22Rv1 (cell line): ENCODE results near the gene AGBL1.
"Not testable (repeated sequence)": the region's sequence is repeated elsewhere in the genome, so short reads cannot be mapped to it uniquely, and the experiment has no call there.

Experiments
- H3K27ac ChIP-seq: fragments of 450-650 bp; 2 replicates; pipeline ENCODE4 v1.5.1; 2017
- CTCF ChIP-seq: fragments of 450-650 bp; IDR thresholded peaks from 2 replicates; pipeline ENCODE4 v1.5.1; 2017; ENCODE audit warnings: mild to moderate bottlenecking
- ZFX ChIP-seq: fragments of 450-650 bp; IDR thresholded peaks from 2 replicates; pipeline ENCODE4 v1.6.1; 2017; ENCODE audit warnings: antibody characterized with exemption, borderline replicate concordance

Gene AGBL1

DNA sequence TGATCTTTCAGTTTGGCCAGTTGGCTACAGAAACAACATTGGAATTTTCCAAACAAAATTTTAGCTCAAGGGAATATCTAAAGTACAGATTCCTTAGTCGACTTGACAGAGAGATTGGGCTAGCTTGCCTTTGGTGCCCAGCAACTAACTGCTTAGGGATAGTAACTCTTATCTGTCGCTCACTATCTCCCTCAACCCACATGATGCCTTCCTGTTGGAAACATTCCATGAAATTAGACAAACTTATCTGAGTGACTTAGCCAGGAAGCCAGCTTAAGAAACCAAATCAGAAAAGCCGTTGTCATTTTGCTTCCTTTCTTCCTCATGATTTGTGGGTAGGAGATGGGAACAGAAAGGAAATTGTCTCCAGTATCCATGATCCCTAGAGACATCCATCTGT, 791.2 kb downstream of the AGBL1 start:
- H3K27ac ChIP-seq: no peak overlapping the region
- TF ChIP-seq ZFX: no peak
- TF ChIP-seq CTCF: no peak

DNA sequence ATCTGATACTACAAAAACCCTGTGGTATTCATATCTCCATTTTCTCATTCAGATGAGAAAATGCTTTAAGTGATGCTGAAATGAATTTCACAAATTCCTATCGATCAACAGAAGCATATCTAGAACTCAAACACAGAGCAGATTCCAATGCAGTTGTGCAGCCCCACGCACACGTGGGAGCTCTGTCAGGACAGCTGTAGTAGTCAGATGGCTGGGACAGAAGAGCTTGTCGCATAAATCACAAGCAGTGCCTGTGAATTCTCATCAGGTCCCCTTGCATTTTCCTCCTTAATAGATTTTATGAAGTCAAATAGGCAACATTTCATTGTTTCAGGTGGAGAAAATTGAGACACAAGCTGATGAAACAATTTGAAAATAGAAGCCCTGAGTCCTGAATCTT, 792.3 kb downstream of the AGBL1 start:
- no peak overlapping the region for H3K27ac ChIP-seq
- no peak for TF ChIP-seq CTCF
- TF ChIP-seq ZFX: no peak

DNA sequence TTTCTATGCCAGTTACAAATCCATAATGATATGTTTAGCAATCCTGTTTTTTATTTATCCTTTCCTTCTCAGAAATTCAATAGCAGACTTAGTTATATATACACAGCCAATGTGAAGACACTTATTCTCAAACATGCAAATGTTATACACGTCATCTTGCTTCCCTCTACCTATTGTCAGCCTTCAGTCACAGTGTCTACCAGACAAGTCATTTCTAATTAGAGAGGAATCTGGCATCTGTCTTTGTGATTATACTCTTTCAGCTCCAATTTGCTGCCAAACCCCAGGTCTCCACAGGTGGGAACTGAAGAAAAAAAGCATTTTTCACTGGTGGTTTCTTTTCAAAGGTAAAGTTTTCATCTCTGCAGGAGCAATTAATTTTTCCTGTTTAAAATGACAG, 793.1 kb downstream of the AGBL1 start:
- no peak overlapping the region for H3K27ac ChIP-seq
- no peak for TF ChIP-seq CTCF
- no peak for TF ChIP-seq ZFX

DNA sequence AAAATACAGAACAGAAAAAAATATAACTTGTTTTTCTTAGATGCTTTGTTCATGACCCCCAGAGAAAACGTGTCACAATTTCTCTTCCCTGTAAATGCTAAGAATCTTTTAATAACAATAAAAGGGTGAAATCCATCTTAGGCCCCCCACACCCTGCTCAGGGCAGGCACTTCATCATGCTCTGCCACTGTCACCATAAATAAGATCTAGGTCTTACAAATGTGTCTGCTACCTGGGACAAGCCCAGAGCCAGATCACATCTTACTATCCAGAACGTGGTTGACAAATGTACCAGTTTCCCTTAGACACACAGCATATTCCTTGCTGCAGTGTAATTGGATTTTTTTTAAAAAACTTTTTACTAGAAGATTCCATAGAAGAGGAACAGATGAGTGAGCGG, 795.4 kb downstream of the AGBL1 start:
- no peak overlapping the region for H3K27ac ChIP-seq
- TF ChIP-seq CTCF: no peak
- no peak for TF ChIP-seq ZFX

DNA sequence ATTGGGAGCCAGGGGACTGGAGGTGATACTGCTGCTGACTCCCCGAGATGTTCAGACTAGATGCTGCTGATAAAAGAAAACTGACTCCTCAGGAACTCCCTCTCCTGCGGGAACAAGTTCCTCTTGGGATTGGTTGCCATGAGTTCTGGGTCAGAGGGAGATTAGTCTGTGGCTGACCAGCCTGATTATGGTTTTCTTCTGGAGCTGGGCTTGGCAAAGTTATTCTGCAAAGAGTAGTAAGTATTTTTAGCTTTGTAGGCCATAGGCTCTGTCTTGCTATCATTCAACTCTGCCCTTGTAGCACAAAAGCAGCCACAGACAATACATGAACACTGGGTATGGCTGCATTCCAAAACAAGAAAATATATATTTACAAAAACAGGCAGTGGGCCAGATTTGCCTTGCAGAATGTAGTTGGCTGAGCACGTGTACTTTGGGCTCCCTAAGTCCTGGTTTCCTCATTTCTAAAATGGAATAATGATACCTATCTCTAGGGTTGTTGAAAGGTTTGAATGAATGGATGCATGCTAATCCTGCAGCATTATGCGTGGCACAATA, 796.8 kb downstream of the AGBL1 start:
- TF ChIP-seq CTCF: no peak
- no peak for TF ChIP-seq ZFX

GRCh38 chr15:86877171-86877631, 797.5 kb downstream of the AGBL1 start:
- H3K27ac ChIP-seq: no peak overlapping the region
- TF ChIP-seq ZFX: no peak
- no peak for TF ChIP-seq CTCF

More for the DNA sequence above, 796.8 kb downstream of the AGBL1 start:
- H3K27ac ChIP-seq: no peak overlapping the region

DNA sequence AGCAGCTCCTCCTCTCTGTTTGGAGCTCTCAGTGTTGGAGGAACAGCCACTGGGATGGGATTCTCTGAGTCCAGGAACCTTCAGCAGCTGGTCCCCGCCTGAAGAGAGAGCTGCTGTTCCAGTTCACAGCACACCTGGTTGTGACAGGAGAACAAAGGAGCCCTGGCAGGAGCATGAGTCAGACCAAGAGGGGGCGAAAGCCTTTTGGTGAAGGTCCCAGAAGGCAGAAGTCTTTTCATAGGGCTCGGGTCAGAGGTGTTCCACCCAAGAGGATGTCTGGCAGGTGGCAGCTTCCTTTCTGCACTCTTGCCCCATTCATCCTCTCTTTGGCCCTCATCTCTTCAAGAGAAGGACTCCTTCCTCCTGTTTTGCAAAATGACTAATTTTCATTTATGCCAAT, 799.2 kb downstream of the AGBL1 start:
- H3K27ac ChIP-seq: not testable (repeated sequence)
